Subcutaneous adipose tissue (tissue), 4 donors: ENCODE data around the gene CSGALNACT2. TPM values are rescaled to one million over a fixed set of nuclear protein-coding genes. Genes with fewer than 3 reads are reported as not detected.

Experiments used
- total RNA-seq, 4 donors: library from RNA; depleted of rRNA; stranded (reverse); fragments of >200 nt; gene quantifications; one replicate each; pipeline ENCODE4 v1.1.0, GENCODE V29; 2016
- TF ChIP-seq, protein P1 (sequence below): fragments of 450-650 bp; IDR thresholded peaks from one replicate; pipeline ENCODE4 v1.5.1; 2016; ENCODE audit warnings: low read depth, mild to moderate bottlenecking, control low read depth, antibody characterized with exemption, moderate library complexity

Gene CSGALNACT2
- total RNA-seq, 4 donors from 2014 or later = 23.9 to 94.3 (median 41.1) TPM

DNA sequence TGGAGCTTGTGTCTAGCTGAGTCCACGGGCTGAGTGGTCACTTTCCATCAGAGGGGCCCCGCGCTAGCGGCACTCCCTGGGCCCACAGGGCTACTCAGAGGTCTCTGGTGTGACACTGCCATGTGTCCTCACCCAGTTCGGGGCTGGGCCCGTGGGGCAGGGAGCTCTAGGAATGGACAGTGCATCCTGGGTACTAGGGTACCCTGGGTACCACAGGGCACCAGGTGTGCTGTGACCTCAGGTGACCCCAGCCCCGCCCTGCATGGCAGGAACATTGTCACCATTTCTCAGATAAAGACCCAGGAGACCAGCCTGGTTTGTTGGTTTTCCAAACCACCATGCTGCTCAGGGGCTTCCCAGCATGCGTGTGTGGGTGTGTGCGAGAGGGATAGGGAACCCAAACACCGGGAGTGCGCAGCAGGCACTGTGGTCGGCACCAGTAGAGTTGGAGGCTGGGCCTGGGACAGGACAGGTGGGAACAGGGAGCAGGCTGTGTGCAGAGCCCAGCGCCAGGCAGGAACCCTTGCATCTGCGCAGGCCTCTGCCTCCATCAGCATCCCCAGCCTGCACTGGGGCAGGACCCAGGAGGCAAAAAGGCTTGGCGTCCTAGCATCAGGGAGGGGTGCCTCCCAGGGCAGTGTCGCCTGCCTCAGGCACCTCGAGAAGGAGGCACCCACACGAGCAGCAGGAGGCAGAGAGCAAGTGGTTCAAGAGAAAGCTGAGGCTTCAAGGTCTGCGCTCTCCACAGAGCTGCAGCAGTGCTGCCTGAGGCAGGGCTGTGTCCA, 19.4 kb upstream of the CSGALNACT2 start:
- TF ChIP-seq, protein P1, sequence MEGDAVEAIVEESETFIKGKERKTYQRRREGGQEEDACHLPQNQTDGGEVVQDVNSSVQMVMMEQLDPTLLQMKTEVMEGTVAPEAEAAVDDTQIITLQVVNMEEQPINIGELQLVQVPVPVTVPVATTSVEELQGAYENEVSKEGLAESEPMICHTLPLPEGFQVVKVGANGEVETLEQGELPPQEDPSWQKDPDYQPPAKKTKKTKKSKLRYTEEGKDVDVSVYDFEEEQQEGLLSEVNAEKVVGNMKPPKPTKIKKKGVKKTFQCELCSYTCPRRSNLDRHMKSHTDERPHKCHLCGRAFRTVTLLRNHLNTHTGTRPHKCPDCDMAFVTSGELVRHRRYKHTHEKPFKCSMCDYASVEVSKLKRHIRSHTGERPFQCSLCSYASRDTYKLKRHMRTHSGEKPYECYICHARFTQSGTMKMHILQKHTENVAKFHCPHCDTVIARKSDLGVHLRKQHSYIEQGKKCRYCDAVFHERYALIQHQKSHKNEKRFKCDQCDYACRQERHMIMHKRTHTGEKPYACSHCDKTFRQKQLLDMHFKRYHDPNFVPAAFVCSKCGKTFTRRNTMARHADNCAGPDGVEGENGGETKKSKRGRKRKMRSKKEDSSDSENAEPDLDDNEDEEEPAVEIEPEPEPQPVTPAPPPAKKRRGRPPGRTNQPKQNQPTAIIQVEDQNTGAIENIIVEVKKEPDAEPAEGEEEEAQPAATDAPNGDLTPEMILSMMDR = no peak

DNA sequence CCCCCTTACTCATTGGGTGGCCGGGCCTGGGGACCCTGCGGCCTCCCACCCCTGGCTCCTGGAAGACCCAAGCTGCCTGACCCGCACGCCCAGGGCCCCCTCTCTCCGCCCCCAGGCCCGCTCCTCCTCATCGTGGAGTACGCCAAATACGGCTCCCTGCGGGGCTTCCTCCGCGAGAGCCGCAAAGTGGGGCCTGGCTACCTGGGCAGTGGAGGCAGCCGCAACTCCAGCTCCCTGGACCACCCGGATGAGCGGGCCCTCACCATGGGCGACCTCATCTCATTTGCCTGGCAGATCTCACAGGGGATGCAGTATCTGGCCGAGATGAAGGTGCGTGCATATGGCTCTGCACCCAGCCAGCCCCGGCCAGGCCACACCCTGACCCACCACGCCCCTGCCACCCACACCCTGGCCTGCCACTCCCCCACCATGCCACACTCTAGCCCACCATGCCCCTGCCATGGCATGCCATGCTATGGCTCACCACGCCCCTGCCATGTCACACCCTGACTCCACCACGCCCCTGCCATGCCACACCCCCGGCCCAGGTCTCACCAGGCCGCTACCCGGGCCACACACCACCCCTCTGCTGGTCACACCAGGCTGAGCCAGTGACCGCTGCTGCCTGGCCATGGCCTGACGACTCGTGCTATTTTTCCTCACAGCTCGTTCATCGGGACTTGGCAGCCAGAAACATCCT, 18.7 kb upstream of the CSGALNACT2 start:
- TF ChIP-seq, protein P1 = no peak

DNA sequence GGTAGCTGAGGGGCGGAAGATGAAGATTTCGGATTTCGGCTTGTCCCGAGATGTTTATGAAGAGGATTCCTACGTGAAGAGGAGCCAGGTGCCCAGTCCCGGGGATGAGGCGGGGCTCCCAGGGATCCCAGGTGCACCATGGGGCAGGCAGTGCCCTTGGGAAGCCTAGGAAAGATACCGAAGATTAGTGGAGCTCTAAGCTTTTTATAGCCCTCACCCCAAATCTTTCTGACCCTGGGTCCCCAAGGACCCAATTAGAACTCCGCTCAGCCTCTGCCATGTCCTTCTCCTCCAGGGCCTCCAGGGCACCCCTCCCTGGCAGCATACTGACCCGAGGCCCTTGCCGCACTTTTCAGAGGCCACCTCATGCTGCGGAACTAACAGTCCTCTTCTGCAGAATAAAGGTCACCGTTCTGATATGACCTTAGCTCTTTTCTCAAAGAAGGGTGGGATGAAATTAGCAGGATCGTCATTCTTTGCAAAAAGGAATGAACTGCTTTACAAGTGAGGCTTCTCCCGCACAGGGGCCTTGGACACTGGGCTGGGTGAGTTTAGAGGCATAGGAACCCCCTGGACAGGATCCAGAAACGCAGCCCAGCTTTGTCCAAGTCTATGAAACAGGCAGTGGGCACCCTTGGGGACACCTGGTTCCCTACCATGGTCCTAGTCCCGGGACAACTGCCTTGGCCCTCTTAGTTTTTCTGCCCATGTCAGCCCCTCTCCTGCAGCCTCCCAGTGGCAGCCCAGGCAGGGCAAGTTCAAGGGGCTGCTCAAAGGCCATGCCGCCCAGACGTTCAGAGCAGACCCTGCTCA, 17.9 kb upstream of the CSGALNACT2 start:
- TF ChIP-seq, protein P1 = no peak

DNA sequence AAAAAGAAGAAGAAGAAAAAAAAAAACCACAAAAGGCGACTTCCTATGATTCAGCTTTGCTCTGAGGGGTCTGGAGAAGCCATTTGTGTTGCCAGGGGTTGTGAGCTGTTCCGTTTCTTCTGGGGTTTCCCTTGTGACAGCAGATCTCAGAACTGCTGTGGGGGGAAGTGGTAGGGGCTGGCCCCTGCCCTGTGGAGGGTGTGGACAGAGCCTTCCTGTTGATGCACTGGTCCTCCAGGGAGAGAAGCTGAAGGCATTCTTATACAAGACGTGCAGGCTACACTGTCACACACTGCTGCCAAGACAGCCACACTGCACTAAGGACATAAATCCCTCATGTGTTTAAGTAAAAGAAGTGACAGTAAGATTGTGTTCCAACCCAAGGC, 17.3 kb upstream of the CSGALNACT2 start:
- TF ChIP-seq, protein P1 = no peak

DNA sequence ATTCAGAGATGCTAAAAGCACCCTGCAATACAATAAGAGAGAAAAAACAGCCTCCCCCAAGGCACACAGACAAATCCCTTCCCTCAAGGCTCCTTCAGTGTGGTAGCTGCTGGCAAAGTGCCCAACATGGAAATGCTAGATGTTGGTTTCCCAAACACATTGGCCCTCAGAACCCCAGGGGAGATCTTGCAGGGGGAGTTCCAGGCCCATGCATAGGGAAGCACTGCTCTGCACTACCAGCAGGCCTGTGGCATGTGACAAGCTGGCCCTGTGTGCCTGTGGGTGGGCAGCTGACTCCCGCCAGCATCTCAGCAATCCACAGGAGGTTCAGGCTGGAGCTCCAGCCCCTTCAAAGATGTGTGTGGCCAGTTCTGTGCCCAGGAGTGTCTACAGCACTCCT, 16.8 kb upstream of the CSGALNACT2 start:
- TF ChIP-seq, protein P1 = no peak

DNA sequence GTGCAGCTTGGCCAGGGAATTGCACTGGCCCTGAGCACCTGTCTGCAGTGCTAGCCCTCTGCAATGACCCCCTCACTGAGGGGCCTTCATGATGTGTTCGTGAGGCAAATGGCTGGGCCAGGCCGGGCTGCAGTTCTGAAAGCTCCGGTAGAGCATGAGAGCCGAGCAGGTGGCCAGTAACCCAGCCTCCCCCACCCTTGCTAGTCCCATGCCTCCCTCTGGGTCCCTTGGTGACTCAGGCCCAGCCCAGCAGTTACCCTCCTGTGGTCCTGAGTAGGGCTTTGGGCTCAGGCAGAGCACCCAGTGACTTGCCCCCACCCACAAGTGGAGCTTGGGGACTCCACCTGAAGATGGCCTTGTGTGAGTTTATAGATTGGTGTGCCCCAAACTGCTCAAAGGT, 16.1 kb upstream of the CSGALNACT2 start:
- TF ChIP-seq, protein P1 = no peak

DNA sequence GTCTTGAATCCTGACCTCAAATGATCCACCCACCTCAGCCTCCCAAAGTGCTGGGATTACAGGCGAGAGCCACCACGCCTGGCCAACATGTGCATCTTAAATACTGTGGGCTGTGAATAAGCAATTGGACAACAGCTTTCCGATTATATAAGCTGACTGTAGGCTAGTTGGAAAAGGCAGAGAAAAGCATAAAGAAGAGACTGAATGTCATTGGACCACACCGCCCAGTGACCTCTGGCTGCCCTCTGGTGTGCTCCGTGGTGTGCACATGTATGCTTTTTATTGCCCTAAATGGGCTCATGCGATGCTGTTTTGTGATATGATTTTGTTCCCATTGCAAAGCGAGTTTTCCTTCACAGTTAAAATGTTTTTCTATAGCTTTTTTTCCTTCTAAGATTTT, 15.4 kb upstream of the CSGALNACT2 start:
- TF ChIP-seq, protein P1 = no peak
